ENCODE measurements around the gene MCTP1. TPM values are rescaled to one million over a fixed set of nuclear protein-coding genes. Genes with fewer than 3 reads are reported as not detected.
"Not testable (repeated sequence)": the region's sequence is repeated elsewhere in the genome, so short reads cannot be mapped to it uniquely, and the experiment has no call there.

MCTP1 gene
- total RNA-seq, 4 donors from 2014 or later = 3.5 to 19.8 (median 5.8) TPM

GRCh38 chr5:95219411-95219810 lies 65.5 kb downstream of the MCTP1 start:
- no peaks in the 10 kb centered on the region for H3K36me3 ChIP-seq
- DNase-seq = no peak
- TF ChIP-seq POLR2A (IDR thresholded peaks at IDR 0.05) = no peak
- TF ChIP-seq, protein P1, sequence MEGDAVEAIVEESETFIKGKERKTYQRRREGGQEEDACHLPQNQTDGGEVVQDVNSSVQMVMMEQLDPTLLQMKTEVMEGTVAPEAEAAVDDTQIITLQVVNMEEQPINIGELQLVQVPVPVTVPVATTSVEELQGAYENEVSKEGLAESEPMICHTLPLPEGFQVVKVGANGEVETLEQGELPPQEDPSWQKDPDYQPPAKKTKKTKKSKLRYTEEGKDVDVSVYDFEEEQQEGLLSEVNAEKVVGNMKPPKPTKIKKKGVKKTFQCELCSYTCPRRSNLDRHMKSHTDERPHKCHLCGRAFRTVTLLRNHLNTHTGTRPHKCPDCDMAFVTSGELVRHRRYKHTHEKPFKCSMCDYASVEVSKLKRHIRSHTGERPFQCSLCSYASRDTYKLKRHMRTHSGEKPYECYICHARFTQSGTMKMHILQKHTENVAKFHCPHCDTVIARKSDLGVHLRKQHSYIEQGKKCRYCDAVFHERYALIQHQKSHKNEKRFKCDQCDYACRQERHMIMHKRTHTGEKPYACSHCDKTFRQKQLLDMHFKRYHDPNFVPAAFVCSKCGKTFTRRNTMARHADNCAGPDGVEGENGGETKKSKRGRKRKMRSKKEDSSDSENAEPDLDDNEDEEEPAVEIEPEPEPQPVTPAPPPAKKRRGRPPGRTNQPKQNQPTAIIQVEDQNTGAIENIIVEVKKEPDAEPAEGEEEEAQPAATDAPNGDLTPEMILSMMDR (IDR thresholded peaks at IDR 0.05) = no peak
- H3K27me3 ChIP-seq = no peaks in the 10 kb centered on the region
- no peaks in the 10 kb centered on the region for H3K9me3 ChIP-seq
- intact Hi-C loops (cut with DNase I) = no loop called here
- WGBS, 2 donors = 56 to 70% methylated on average over 3 of the region's 3 CpGs
- no peak overlapping the region for H3K27ac ChIP-seq
- no peaks in the 10 kb centered on the region for H3K4me1 ChIP-seq
- no peak overlapping the region for H3K4me3 ChIP-seq

GRCh38 chr5:95217881-95218280 lies 67.0 kb downstream of the MCTP1 start:
- no peak for TF ChIP-seq POLR2A (IDR thresholded peaks at IDR 0.05)
- TF ChIP-seq, protein P1 (IDR thresholded peaks at IDR 0.05) = no peak
- H3K27me3 ChIP-seq = no peaks in the 10 kb centered on the region
- no peak for DNase-seq
- 77 to 82% methylated on average over 2 of the region's 2 CpGs for WGBS, 2 donors
- no peaks in the 10 kb centered on the region for H3K4me1 ChIP-seq
- H3K27ac ChIP-seq = no peak overlapping the region
- H3K36me3 ChIP-seq = no peaks in the 10 kb centered on the region
- no peaks in the 10 kb centered on the region for H3K9me3 ChIP-seq
- H3K4me3 ChIP-seq = no peak overlapping the region
- intact Hi-C loops (cut with DNase I) = no loop called here

GRCh38 chr5:95217351-95217750 lies 67.5 kb downstream of the MCTP1 start:
- no peaks in the 10 kb centered on the region for H3K4me1 ChIP-seq
- DNase-seq = no peak
- TF ChIP-seq, protein P1 (IDR thresholded peaks at IDR 0.05) = no peak
- no peak for TF ChIP-seq POLR2A (IDR thresholded peaks at IDR 0.05)
- no peak overlapping the region for H3K4me3 ChIP-seq
- H3K27ac ChIP-seq = no peak overlapping the region
- H3K36me3 ChIP-seq = no peaks in the 10 kb centered on the region
- no peaks in the 10 kb centered on the region for H3K9me3 ChIP-seq
- 51 to 73% methylated on average over 4 of the region's 4 CpGs for WGBS, 2 donors
- intact Hi-C loops (cut with DNase I) = no loop called here
- no peaks in the 10 kb centered on the region for H3K27me3 ChIP-seq

DNA sequence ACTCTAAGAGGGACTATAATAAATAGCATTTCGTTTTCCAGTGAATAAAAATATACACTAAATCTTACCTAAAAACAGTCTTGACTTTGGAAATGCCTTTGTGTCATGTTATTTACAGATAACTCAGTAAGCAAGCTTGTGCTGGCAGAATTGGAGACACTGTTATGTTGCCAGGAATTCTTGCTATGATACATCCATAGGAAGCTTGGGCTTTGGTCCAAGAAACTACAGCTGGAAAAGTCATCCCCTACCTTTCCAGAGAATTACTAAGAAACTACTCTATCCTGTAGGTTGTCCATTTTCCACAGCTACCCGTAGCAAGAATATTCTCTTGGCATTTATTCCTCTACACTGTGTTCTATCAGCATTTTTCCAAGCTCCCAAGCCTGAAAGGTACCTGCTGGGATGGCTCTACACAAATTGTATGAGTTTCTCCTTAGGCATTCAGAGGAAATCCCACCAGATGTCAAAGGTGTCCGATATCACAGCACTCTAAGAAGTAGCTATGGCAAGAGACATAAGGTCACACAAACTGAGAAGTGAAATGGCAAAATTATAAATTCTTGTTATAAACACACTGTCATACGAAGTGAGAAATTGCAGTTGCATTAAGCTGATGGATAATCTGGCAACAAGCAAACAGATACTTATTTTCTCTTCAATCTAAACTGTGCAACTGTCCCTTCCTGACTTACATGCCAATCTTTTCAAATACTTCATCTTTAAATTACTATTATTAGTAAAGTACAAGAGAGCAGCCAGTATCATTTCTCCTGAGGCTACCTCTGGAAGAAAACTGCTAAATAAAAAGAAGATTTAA lies 68.5 kb downstream of the MCTP1 start:
- H3K4me1 ChIP-seq = no peaks in the 10 kb centered on the region
- TF ChIP-seq, protein P1 (IDR thresholded peaks at IDR 0.05) = no peak
- no peak for TF ChIP-seq POLR2A (IDR thresholded peaks at IDR 0.05)
- no peaks in the 10 kb centered on the region for H3K27me3 ChIP-seq
- DNase-seq = no peak
- H3K4me3 ChIP-seq = no peak overlapping the region
- intact Hi-C loops (cut with DNase I) = no loop called here
- no peaks in the 10 kb centered on the region for H3K9me3 ChIP-seq
- 34 to 42% methylated on average over 4 of the region's 4 CpGs for WGBS, 2 donors
- H3K27ac ChIP-seq = no peak overlapping the region
- no peaks in the 10 kb centered on the region for H3K36me3 ChIP-seq

DNA sequence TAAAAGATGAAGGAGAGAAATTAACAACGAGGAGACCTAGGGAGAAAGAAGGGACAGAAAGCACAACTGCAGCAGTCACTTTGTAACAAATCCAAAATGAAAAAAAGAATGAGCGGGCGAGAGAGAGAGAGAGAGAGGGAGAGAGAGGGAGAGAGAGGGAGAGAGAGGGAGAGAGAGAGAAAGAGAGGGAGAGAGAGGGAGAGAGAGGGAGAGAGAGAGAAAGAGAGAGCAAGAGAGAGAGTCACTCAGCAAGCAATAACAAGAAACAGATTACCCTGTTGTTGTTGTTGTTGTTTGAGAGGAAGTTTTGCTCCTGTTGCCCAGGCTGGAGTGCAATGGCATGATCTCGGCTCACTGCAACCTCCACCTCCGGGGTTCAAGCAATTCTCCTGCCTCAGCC lies 77.1 kb downstream of the MCTP1 start:
- intact Hi-C loops (cut with DNase I); H3K36me3 ChIP-seq; H3K27ac ChIP-seq; H3K27me3 ChIP-seq; H3K4me3 ChIP-seq; DNase-seq; H3K9me3 ChIP-seq; H3K4me1 ChIP-seq: not testable (repeated sequence)
- WGBS, 2 donors = 61 to 67% methylated on average over 5 of the region's 5 CpGs
